Liver (tissue), 9 donors: ENCODE results near the gene FAM186B. TPM values are rescaled to one million over a fixed set of nuclear protein-coding genes. Genes with fewer than 3 reads are reported as not detected.

ENCODE experiments used
- DNase-seq: peaks from one replicate; pipeline ENCODE4 v3.0.0-alpha.2; 2017; ENCODE audit warnings: low spot score
- H3K27ac ChIP-seq, 2 donors: one replicate each; pipeline ENCODE4 v1.7.0; 2013; ENCODE audit warnings: inconsistent platforms in 2 of 2, low read length in 2 of 2, control low read depth in 1 of 2, low read depth in 1 of 2, mild to moderate bottlenecking in 1 of 2
- H3K27me3 ChIP-seq, 4 donors: one replicate each; pipeline versions ENCODE4 v1.6.1 to v1.7.0; 2013; ENCODE audit warnings: low read length in 3 of 4, inconsistent platforms in 1 of 4, mild to moderate bottlenecking in 1 of 4, moderate library complexity in 1 of 4; ENCODE audit not compliant: control insufficient read depth in 4 of 4, insufficient read depth in 4 of 4
- H3K36me3 ChIP-seq, 4 donors: one replicate each; pipeline versions ENCODE4 v1.6.1 to v1.7.0; 2013; ENCODE audit warnings: low read length in 3 of 4, mild to moderate bottlenecking in 3 of 4, low read depth in 1 of 4, moderate library complexity in 1 of 4; ENCODE audit not compliant: control insufficient read depth in 4 of 4, insufficient read depth in 3 of 4
- H3K4me1 ChIP-seq, 4 donors: one replicate each; pipeline versions ENCODE4 v1.6.1 to v1.7.0; 2013; ENCODE audit warnings: low read length in 3 of 4, mild to moderate bottlenecking in 3 of 4, moderate library complexity in 1 of 4; ENCODE audit not compliant: control insufficient read depth in 4 of 4, insufficient read depth in 4 of 4
- H3K4me3 ChIP-seq, 3 donors: one replicate each; pipeline versions ENCODE4 v1.6.1 to v1.7.0; 2013; ENCODE audit warnings: low read length in 3 of 3, control low read depth in 1 of 3, low read depth in 1 of 3, mild to moderate bottlenecking in 1 of 3
- H3K9ac ChIP-seq, 2 donors: one replicate each; pipeline ENCODE4 v1.7.0; 2013; ENCODE audit warnings: low read length in 2 of 2, mild to moderate bottlenecking in 2 of 2, moderate library complexity in 2 of 2, control low read depth in 1 of 2, low read depth in 1 of 2
- H3K9me3 ChIP-seq, 4 donors: one replicate each; pipeline versions ENCODE4 v1.6.1 to v1.7.0; 2013; ENCODE audit warnings: low read length in 3 of 4; ENCODE audit not compliant: control insufficient read depth in 4 of 4
- ATF3 ChIP-seq: IDR thresholded peaks from 2 replicates; pipeline ENCODE4 v1.6.1; 2016; ENCODE audit warnings: antibody characterized with exemption
- CTCF ChIP-seq: fragments of 150-350 bp; IDR thresholded peaks from 2 replicates; pipeline ENCODE4 v1.5.1; 2017; ENCODE audit warnings: improper control_type of control experiment, low read depth, low read length; ENCODE audit not compliant: missing input control
- EGR1 ChIP-seq, 2 donors: IDR thresholded peaks; 2 replicates each; pipeline ENCODE4 v1.6.1; 2016 to 2018; ENCODE audit warnings: antibody characterized with exemption in 2 of 2, low read depth in 2 of 2
- FOXA1 ChIP-seq: IDR thresholded peaks from 2 replicates; pipeline ENCODE4 v1.6.1; 2016; ENCODE audit warnings: antibody characterized with exemption
- FOXA2 ChIP-seq: IDR thresholded peaks from 2 replicates; pipeline ENCODE4 v1.6.1; 2016; ENCODE audit warnings: antibody characterized with exemption
- GABPA ChIP-seq, 2 donors: IDR thresholded peaks in 1 of 2; conservative IDR thresholded peaks in 1 of 2; 2 replicates each; pipeline ENCODE4 v1.6.1; 2016; ENCODE audit warnings: antibody characterized with exemption in 2 of 2, mild to moderate bottlenecking in 1 of 2, moderate library complexity in 1 of 2
- HNF4A ChIP-seq, 2 donors: conservative IDR thresholded peaks; 2 replicates each; pipeline ENCODE4 v1.6.1; 2016; ENCODE audit warnings: antibody characterized with exemption in 2 of 2, mild to moderate bottlenecking in 2 of 2
- HNF4G ChIP-seq: IDR thresholded peaks from 2 replicates; pipeline ENCODE4 v1.6.1; 2016; ENCODE audit warnings: antibody characterized with exemption
- JUND ChIP-seq, 2 donors: IDR thresholded peaks; 2 replicates each; pipeline ENCODE4 v1.6.1; 2016; ENCODE audit warnings: antibody characterized with exemption in 2 of 2
- MAX ChIP-seq: IDR thresholded peaks from 2 replicates; pipeline ENCODE4 v1.6.1; 2016; ENCODE audit warnings: antibody characterized with exemption
- NR2F2 ChIP-seq: IDR thresholded peaks from 2 replicates; pipeline ENCODE4 v1.6.1; 2016; ENCODE audit warnings: antibody characterized with exemption
- RAD21 ChIP-seq, 2 donors: IDR thresholded peaks; 2 replicates each; pipeline ENCODE4 v1.6.1; 2016; ENCODE audit warnings: antibody characterized with exemption in 2 of 2, mild to moderate bottlenecking in 2 of 2
- REST ChIP-seq: IDR thresholded peaks from 2 replicates; pipeline ENCODE4 v1.6.1; 2016; ENCODE audit warnings: antibody characterized with exemption, mild to moderate bottlenecking
- RXRA ChIP-seq, 2 donors: IDR thresholded peaks; 2 replicates each; pipeline ENCODE4 v1.6.1; 2017 to 2018; ENCODE audit warnings: antibody characterized with exemption in 2 of 2, mild to moderate bottlenecking in 1 of 2
- SP1 ChIP-seq: IDR thresholded peaks from 2 replicates; pipeline ENCODE4 v1.6.1; 2018; ENCODE audit warnings: antibody characterized with exemption, mild to moderate bottlenecking
- TAF1 ChIP-seq: conservative IDR thresholded peaks from 2 replicates; pipeline ENCODE4 v1.6.1; 2016; ENCODE audit warnings: antibody characterized with exemption, mild to moderate bottlenecking
- YY1 ChIP-seq: IDR thresholded peaks from 2 replicates; pipeline ENCODE4 v1.6.1; 2016; ENCODE audit warnings: antibody characterized with exemption, mild to moderate bottlenecking
- ZBTB33 ChIP-seq: IDR thresholded peaks from 2 replicates; pipeline ENCODE4 v1.6.1; 2016; ENCODE audit warnings: antibody characterized with exemption
- WGBS: extraction: QIAGEN DNeasy Blood & Tissue Kit; methylation state at CpG from one replicate; pipeline ENCODE4 v1.1.7; 2013; 5-methylcytosine and 5-hydroxymethylcytosine counted together
- polyA plus RNA-seq, 2 donors: library from polyadenylated mRNA; stranded (reverse) in 1 of 2; unstranded in 1 of 2; fragments of 200-250 nt in 1 of 2; fragments of >200 nt in 1 of 2; fragmentation: Nextera tagmentation in 1 of 2; extraction: Ambion mirVana in 1 of 2; gene quantifications; one replicate each; pipeline versions ENCODE4 v1.2.1 to v1.2.3, GENCODE V29; 2013 to 2015
- total RNA-seq, 2 donors: library from RNA; depleted of rRNA; stranded (reverse); fragments of >200 nt; gene quantifications; one replicate each; pipeline ENCODE4 v1.2.3, GENCODE V29; 2014
- donor health status: healthy.
- donor health status: healthy.
- donor health status: healthy.
- donor health status: healthy.
- donor health status: healthy.

FAM186B gene
- total and polyA plus RNA-seq, 4 donors, result 0.19 to 0.84 (median 0.42) TPM

- Histone ChIP-seq H3K4me3 (no peak overlapping the region), H3K27me3 (no peaks in the 10 kb centered on the region), H3K4me1 (peaks cover 0 to 5% (median 2%) of the 10 kb centered on the region in 4 donors), H3K9me3 (no peaks in the 10 kb centered on the region), H3K27ac (no peak overlapping the region), H3K36me3 (no peaks in the 10 kb centered on the region), H3K9ac (no peak overlapping the region)
- DNase-seq, result no peak
- TF ChIP-seq HNF4A (conservative IDR thresholded peaks at IDR 0.05), result no peak
- no peak for TF ChIP-seq RXRA (IDR thresholded peaks at IDR 0.05)
- no peak for TF ChIP-seq FOXA2
- TF ChIP-seq GABPA (IDR thresholded peaks at IDR 0.05 in 1 of 2, conservative IDR thresholded peaks at IDR 0.05 in 1 of 2), result no peak
- TF ChIP-seq ATF3, result no peak
- TF ChIP-seq TAF1, result no peak
- TF ChIP-seq EGR1 (IDR thresholded peaks at IDR 0.05; ENCODE audit: low read depth in 2 of 2), result no peak
- no peak for TF ChIP-seq CTCF
- 99% methylated on average over 2 of the region's 2 CpGs for WGBS
These were observed 3.8 kb upstream of the FAM186B start for GRCh38 chr12:49609059-49609874.

- Histone ChIP-seq H3K27ac (no peak overlapping the region), H3K36me3 (peaks cover 0 to 5% (median 0%) of the 10 kb centered on the region in 4 donors), H3K9me3 (no peaks in the 10 kb centered on the region), H3K27me3 (no peaks in the 10 kb centered on the region), H3K4me1 (no peaks in the 10 kb centered on the region), H3K9ac (no peak overlapping the region), H3K4me3 (no peak overlapping the region)
- WGBS, result 69% methylated on average over 5 of the region's 5 CpGs
- no peak for TF ChIP-seq GABPA (IDR thresholded peaks at IDR 0.05 in 1 of 2, conservative IDR thresholded peaks at IDR 0.05 in 1 of 2)
- TF ChIP-seq CTCF, result no peak
- TF ChIP-seq RXRA (IDR thresholded peaks at IDR 0.05), result no peak
- no peak for TF ChIP-seq MAX
- TF ChIP-seq ZBTB33, result no peak
- TF ChIP-seq FOXA2, result no peak
- no peak for TF ChIP-seq JUND (IDR thresholded peaks at IDR 0.05)
- TF ChIP-seq SP1, result no peak
- TF ChIP-seq FOXA1, result no peak
- TF ChIP-seq TAF1, result no peak
- no peak for TF ChIP-seq YY1
- TF ChIP-seq ATF3, result no peak
- TF ChIP-seq NR2F2, result no peak
- TF ChIP-seq RAD21 (IDR thresholded peaks at IDR 0.05), result no peak
- no peak for TF ChIP-seq REST
- TF ChIP-seq HNF4G, result no peak
- no peak for TF ChIP-seq EGR1 (IDR thresholded peaks at IDR 0.05; ENCODE audit: low read depth in 2 of 2)
- TF ChIP-seq HNF4A (conservative IDR thresholded peaks at IDR 0.05), result no peak
- DNase-seq, result no peak
These were observed 583 bp downstream of the FAM186B start for GRCh38 chr12:49604856-49605255.
